GM12872 (cell line): ENCODE data around the gene MAP2.

ENCODE experiments used
- CTCF ChIP-seq: IDR thresholded peaks from 3 replicates; pipeline ENCODE4 v1.5.1; 2011; ENCODE audit warnings: low read depth, mild to moderate bottlenecking, low read length, moderate library complexity; ENCODE audit not compliant: insufficient read depth

MAP2 gene

GRCh38 chr2:209508255-209508654, 84.4 kb downstream of the MAP2 start:
- TF ChIP-seq CTCF: no peak

GRCh38 chr2:209511637-209512036, 87.8 kb downstream of the MAP2 start:
- TF ChIP-seq CTCF: no peak

GRCh38 chr2:209512971-209513370, 89.1 kb downstream of the MAP2 start:
- no peak for TF ChIP-seq CTCF

- no peak for TF ChIP-seq CTCF
Measured at GRCh38 chr2:209517436-209517835, 93.6 kb downstream of the MAP2 start.

- no peak for TF ChIP-seq CTCF
Measured at GRCh38 chr2:209519271-209519670, 95.4 kb downstream of the MAP2 start.

GRCh38 chr2:209519906-209520305, 96.1 kb downstream of the MAP2 start:
- no peak for TF ChIP-seq CTCF

GRCh38 chr2:209523041-209523740, 99.3 kb downstream of the MAP2 start:
- no peak for TF ChIP-seq CTCF
